ENCODE results near the gene TRAPPC2B. TPM values are rescaled to one million over a fixed set of nuclear protein-coding genes. Genes with fewer than 3 reads are reported as not detected.

The TRAPPC2B gene
- total RNA-seq, 4 donors from 2014 or later: 14.7 to 24.6 (median 17.9) TPM

DNA sequence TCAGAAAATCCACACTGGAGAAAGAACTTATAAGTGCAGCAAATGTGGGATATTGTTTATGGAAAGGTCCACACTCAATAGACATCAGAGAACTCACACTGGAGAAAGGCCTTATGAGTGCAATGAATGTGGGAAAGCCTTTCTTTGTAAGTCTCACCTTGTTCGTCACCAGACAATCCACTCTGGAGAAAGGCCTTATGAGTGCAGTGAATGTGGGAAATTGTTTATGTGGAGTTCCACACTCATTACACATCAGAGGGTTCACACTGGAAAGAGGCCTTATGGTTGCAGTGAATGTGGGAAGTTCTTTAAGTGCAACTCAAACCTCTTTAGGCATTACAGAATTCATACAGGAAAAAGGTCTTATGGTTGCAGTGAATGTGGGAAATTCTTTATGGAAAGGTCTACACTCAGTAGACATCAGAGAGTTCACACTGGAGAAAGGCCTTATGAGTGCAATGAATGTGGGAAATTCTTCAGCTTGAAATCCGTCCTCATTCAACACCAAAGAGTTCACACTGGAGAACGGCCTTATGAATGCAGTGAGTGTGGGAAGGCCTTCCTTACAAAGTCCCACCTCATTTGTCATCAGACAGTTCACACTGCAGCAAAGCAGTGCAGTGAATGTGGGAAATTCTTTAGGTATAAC, 14.3 kb downstream of the TRAPPC2B start:
- no peak for TF ChIP-seq POLR2A (IDR thresholded peaks at IDR 0.05)
- TF ChIP-seq, protein P1, sequence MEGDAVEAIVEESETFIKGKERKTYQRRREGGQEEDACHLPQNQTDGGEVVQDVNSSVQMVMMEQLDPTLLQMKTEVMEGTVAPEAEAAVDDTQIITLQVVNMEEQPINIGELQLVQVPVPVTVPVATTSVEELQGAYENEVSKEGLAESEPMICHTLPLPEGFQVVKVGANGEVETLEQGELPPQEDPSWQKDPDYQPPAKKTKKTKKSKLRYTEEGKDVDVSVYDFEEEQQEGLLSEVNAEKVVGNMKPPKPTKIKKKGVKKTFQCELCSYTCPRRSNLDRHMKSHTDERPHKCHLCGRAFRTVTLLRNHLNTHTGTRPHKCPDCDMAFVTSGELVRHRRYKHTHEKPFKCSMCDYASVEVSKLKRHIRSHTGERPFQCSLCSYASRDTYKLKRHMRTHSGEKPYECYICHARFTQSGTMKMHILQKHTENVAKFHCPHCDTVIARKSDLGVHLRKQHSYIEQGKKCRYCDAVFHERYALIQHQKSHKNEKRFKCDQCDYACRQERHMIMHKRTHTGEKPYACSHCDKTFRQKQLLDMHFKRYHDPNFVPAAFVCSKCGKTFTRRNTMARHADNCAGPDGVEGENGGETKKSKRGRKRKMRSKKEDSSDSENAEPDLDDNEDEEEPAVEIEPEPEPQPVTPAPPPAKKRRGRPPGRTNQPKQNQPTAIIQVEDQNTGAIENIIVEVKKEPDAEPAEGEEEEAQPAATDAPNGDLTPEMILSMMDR (IDR thresholded peaks at IDR 0.05): no peak
- DNase-seq: no peak
- WGBS, 2 donors: 89 to 90% methylated on average over 3 of the region's 3 CpGs
- no peak overlapping the region for H3K27ac ChIP-seq
- H3K36me3 ChIP-seq: peaks cover 10 to 70% (median 23%) of the 10 kb centered on the region in 3 donors
- H3K9me3 ChIP-seq: peaks cover 0 to 79% (median 46%) of the 10 kb centered on the region in 3 donors
- intact Hi-C loops (cut with DNase I): no loop called here
- H3K4me3 ChIP-seq: no peak overlapping the region
- no peaks in the 10 kb centered on the region for H3K4me1 ChIP-seq
- no peaks in the 10 kb centered on the region for H3K27me3 ChIP-seq

GRCh38 chr19:57380923-57381322, 17.6 kb downstream of the TRAPPC2B start:
- peaks cover 0 to 53% (median 31%) of the 10 kb centered on the region in 3 donors for H3K9me3 ChIP-seq
- TF ChIP-seq, protein P1 (IDR thresholded peaks at IDR 0.05): no peak
- no peak for TF ChIP-seq POLR2A (IDR thresholded peaks at IDR 0.05)
- no peak overlapping the region for H3K4me3 ChIP-seq
- intact Hi-C loops (cut with DNase I): no loop called here
- DNase-seq: no peak
- H3K36me3 ChIP-seq: peaks cover 10 to 37% (median 12%) of the 10 kb centered on the region in 3 donors
- H3K27me3 ChIP-seq: no peaks in the 10 kb centered on the region
- no peak overlapping the region for H3K27ac ChIP-seq
- H3K4me1 ChIP-seq: no peaks in the 10 kb centered on the region

GRCh38 chr19:57382806-57383488, 19.6 kb downstream of the TRAPPC2B start:
- no peak for TF ChIP-seq POLR2A (IDR thresholded peaks at IDR 0.05)
- TF ChIP-seq, protein P1 (IDR thresholded peaks at IDR 0.05): no peak
- intact Hi-C loops (cut with DNase I): no loop called here
- Histone ChIP-seq H3K4me3 (no peak overlapping the region), H3K27ac (no peak overlapping the region), H3K4me1 (no peaks in the 10 kb centered on the region), H3K9me3 (peaks cover 0 to 33% (median 10%) of the 10 kb centered on the region in 3 donors), H3K36me3 (peaks cover 0 to 16% (median 1%) of the 10 kb centered on the region in 3 donors), H3K27me3 (no peaks in the 10 kb centered on the region)
- DNase-seq: no peak
- 66 to 78% methylated on average over 7 of the region's 7 CpGs for WGBS, 2 donors

- peak overlapping the region; percentile 63 to 84 (median 80) for H3K4me3 ChIP-seq
- WGBS, 2 donors: 56 to 58% methylated on average over 11 of the region's 11 CpGs
- H3K27me3 ChIP-seq: no peaks in the 10 kb centered on the region
- H3K27ac ChIP-seq: peak overlapping the region; percentile 80 to 92 (median 90)
- H3K36me3 ChIP-seq: peaks cover 0 to 15% (median 4%) of the 10 kb centered on the region in 3 donors
- TF ChIP-seq, protein P1 (IDR thresholded peaks at IDR 0.05): no peak
- no peak for TF ChIP-seq POLR2A (IDR thresholded peaks at IDR 0.05)
- H3K4me1 ChIP-seq: peaks cover 10 to 24% (median 11%) of the 10 kb centered on the region in 3 donors
- intact Hi-C loops (cut with DNase I): no loop called here
- peaks cover 0 to 5% (median 0%) of the 10 kb centered on the region in 3 donors for H3K9me3 ChIP-seq
- DNase-seq: no peak
Measured at GRCh38 chr19:57389194-57389729, 25.9 kb downstream of the TRAPPC2B start.

Data from esophagus squamous epithelium (tissue), 5 donors.